Nephron (organoid): ENCODE results near the gene KRTAP5-4.
A peak's percentile ranks its signal among the peaks of the same experiment; 100 is the strongest.
"Not testable (repeated sequence)": the region's sequence is repeated elsewhere in the genome, so short reads cannot be mapped to it uniquely, and the experiment has no call there.

ENCODE experiments used
- H3K27ac Mint-ChIP-seq, 3 experiments: 2 replicates each; pipeline ENCODE4 v1.8.0; 2020; ENCODE audit warnings: mixed read lengths in 3 of 3, mild to moderate bottlenecking in 2 of 3, moderate library complexity in 1 of 3
- H3K27me3 Mint-ChIP-seq: 2 replicates; pipeline ENCODE4 v1.8.0; 2021; ENCODE audit warnings: low read depth, mild to moderate bottlenecking, moderate library complexity, mixed read lengths
- H3K36me3 Mint-ChIP-seq: 2 replicates; pipeline ENCODE4 v1.8.0; 2020; ENCODE audit warnings: low read depth, mixed read lengths
- H3K4me1 Mint-ChIP-seq: 2 replicates; pipeline ENCODE4 v1.8.0; 2020; ENCODE audit warnings: mixed read lengths
- H3K4me3 Mint-ChIP-seq, 3 experiments: 2 replicates each; pipeline ENCODE4 v1.8.0; 2020; ENCODE audit warnings: mild to moderate bottlenecking in 3 of 3, mixed read lengths in 3 of 3, moderate library complexity in 2 of 3
- H3K9me3 Mint-ChIP-seq: 2 replicates; pipeline ENCODE4 v1.8.0; 2020; ENCODE audit warnings: mixed read lengths
- CTCF ChIP-seq, 3 experiments: fragments of 200-600 bp; sonication (generic); IDR thresholded peaks; one replicate each; pipeline ENCODE4 v1.5.0; 2021; ENCODE audit warnings: antibody characterized with exemption in 3 of 3; ENCODE audit not compliant: unreplicated experiment in 3 of 3

KRTAP5-4 gene

DNA sequence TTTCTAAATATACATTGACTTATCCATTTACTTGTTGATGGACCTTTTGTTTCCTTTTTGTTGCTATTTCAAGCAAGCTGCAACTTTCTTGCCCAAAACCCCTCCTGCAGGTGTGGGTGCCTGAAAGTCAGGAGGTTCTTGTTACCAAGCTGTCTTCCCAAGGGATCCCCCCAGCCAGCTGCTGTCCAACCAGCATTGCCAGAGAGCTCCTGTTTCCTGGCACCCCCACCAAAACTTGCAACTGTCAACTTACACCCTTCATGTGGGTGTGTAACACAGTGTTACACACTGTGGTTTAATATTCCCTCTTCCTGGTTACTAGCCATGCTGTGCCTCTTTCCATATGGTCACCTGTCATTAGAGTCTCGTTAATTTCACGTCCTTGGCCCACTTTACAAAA is 35.2 kb downstream of the KRTAP5-4 start:
- H3K27ac Mint-ChIP-seq: no peak overlapping the region
- H3K9me3 Mint-ChIP-seq: peaks cover 8% of the 10 kb centered on the region
- H3K4me3 Mint-ChIP-seq: no peak overlapping the region
- H3K4me1 Mint-ChIP-seq: peaks cover 6% of the 10 kb centered on the region
- no peak for TF ChIP-seq CTCF (IDR thresholded peaks at IDR 0.05; ENCODE audit: unreplicated experiment in 3 of 3)
- H3K36me3 Mint-ChIP-seq: no peaks in the 10 kb centered on the region
- H3K27me3 Mint-ChIP-seq: peaks cover 62% of the 10 kb centered on the region

- H3K4me1 Mint-ChIP-seq, H3K4me3 Mint-ChIP-seq, H3K36me3 Mint-ChIP-seq, H3K27ac Mint-ChIP-seq: not testable (repeated sequence)
- peaks cover 15% of the 10 kb centered on the region for H3K9me3 Mint-ChIP-seq
- H3K27me3 Mint-ChIP-seq: peaks cover 67% of the 10 kb centered on the region
Observed at GRCh38 chr11:1584661-1585370, 37.1 kb downstream of the KRTAP5-4 start, which contains the start of gene KRTAP5-1. Gene KRTAP5-1, minus strand, starts transcription at chr11:1585283. Its CDS starts 34 bp downstream, at chr11:1585249.

- not testable (repeated sequence) for H3K4me3 Mint-ChIP-seq, H3K27ac Mint-ChIP-seq, H3K4me1 Mint-ChIP-seq, H3K36me3 Mint-ChIP-seq
- Mint-ChIP-seq H3K9me3 (peaks cover 23% of the 10 kb centered on the region), H3K27me3 (peaks cover 60% of the 10 kb centered on the region)
Observed at GRCh38 chr11:1582909-1583308, 39.0 kb downstream of the KRTAP5-4 start.

DNA sequence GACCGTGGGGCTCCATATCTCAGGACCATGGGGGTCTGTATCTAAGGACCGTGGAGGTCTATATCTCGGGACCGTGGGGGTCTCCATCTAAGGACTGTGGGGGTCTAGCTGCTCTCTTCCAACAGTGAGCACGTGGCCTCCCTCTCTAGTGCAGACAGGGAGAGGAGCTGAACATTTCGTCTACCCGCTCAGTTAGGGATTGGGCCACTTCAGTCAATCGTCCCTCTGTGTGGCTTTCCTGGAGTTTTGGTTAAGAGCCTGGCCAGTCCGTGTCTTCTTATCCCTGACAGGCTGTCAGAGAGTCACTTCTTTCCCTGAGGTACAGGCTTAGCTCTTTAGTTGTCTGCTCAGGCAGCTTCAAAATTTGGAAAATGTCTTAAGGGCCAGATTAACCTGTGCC is 40.0 kb downstream of the KRTAP5-4 start:
- Mint-ChIP-seq H3K27ac (no peak overlapping the region), H3K36me3 (no peaks in the 10 kb centered on the region), H3K4me1 (no peaks in the 10 kb centered on the region), H3K27me3 (peaks cover 56% of the 10 kb centered on the region), H3K4me3 (no peak overlapping the region), H3K9me3 (peaks cover 23% of the 10 kb centered on the region)
- no peak for TF ChIP-seq CTCF (IDR thresholded peaks at IDR 0.05; ENCODE audit: unreplicated experiment in 3 of 3)

- H3K27me3 Mint-ChIP-seq: peaks cover 59% of the 10 kb centered on the region
- H3K36me3 Mint-ChIP-seq: no peaks in the 10 kb centered on the region
- no peaks in the 10 kb centered on the region for H3K4me1 Mint-ChIP-seq
- no peak for TF ChIP-seq CTCF (IDR thresholded peaks at IDR 0.05; ENCODE audit: unreplicated experiment in 3 of 3)
- no peak overlapping the region for H3K27ac Mint-ChIP-seq
- H3K9me3 Mint-ChIP-seq: peaks cover 16% of the 10 kb centered on the region
- peak overlapping the region in 1 of 3 experiments; percentile 45 for H3K4me3 Mint-ChIP-seq
Observed at GRCh38 chr11:1576825-1577224, 45.1 kb downstream of the KRTAP5-4 start.

DNA sequence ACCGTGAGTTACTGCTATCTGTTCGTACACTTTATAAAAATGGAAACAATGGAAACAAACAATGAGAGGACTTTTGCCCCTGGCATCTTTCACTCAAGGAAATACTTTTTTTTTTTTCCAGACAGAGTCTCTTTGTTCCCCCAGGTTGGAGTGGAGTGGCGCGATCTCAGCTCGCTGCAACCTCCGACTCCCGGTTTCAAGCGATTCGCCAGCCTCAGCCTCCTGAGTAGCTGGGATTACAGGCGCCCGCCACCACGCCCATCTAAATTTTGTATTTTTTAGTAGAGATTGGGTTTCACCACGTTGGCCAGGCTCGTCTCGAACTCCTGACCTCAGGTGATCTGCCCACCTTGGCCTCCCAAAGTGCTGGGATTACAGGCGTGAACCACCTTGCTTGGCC is 46.2 kb downstream of the KRTAP5-4 start:
- H3K27ac Mint-ChIP-seq, H3K9me3 Mint-ChIP-seq, H3K4me1 Mint-ChIP-seq, H3K36me3 Mint-ChIP-seq: not testable (repeated sequence)
- H3K27me3 Mint-ChIP-seq: peaks cover 53% of the 10 kb centered on the region
- peak overlapping the region in 1 of 3 experiments; percentile 19 for H3K4me3 Mint-ChIP-seq

DNA sequence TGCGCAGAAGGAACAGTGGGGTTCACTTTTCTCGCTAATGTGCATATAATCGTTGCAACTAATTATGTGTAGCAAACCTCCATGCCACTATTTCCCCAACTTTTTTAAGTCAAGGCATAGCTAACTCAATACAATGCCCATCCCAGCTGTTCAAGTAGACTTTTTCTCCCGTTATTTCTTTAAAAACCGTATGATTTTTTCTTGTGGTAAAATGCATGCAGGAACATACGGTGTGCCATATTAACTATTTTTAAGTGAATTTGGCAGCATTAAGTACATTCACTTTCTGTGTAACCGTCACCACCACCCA is 47.0 kb downstream of the KRTAP5-4 start:
- peaks cover 57% of the 10 kb centered on the region for H3K27me3 Mint-ChIP-seq
- no peak for TF ChIP-seq CTCF (IDR thresholded peaks at IDR 0.05; ENCODE audit: unreplicated experiment in 3 of 3)
- no peaks in the 10 kb centered on the region for H3K4me1 Mint-ChIP-seq

More for the DNA sequence above, 47.0 kb downstream of the KRTAP5-4 start:
- H3K9me3 Mint-ChIP-seq: peaks cover 8% of the 10 kb centered on the region
- H3K36me3 Mint-ChIP-seq: no peaks in the 10 kb centered on the region
- peak overlapping the region; percentile 19 to 63 (median 54) for H3K4me3 Mint-ChIP-seq
- H3K27ac Mint-ChIP-seq: no peak overlapping the region
